Neural progenitor cell (in vitro differentiated cells): ENCODE measurements around the gene EPB41L4B. TPM values are rescaled to one million over a fixed set of nuclear protein-coding genes. Genes with fewer than 3 reads are reported as not detected.

Experiments used
- DNase-seq: peaks from one replicate; pipeline ENCODE4 v3.0.0-alpha.2; 2016; ENCODE audit warnings: low spot score
- H2AFZ ChIP-seq: fragments of 200-600 bp; sonication (generic); replicated peaks from 2 replicates; pipeline ENCODE4 v1.6.1; 2016; ENCODE audit warnings: antibody characterized with exemption
- H3F3A ChIP-seq: fragments of 200-600 bp; sonication (generic); 2 replicates; pipeline ENCODE4 v1.6.1; 2016; ENCODE audit warnings: antibody characterized with exemption, low read depth
- H3K27ac ChIP-seq: fragments of 200-600 bp; sonication (generic); 2 replicates; pipeline ENCODE4 v1.5.1; 2016; ENCODE audit warnings: mild to moderate bottlenecking
- H3K27me3 ChIP-seq: fragments of 200-600 bp; sonication (generic); 2 replicates; pipeline ENCODE4 v1.6.1; 2016; ENCODE audit warnings: mild to moderate bottlenecking, moderate library complexity
- H3K36me3 ChIP-seq: fragments of 200-600 bp; sonication (generic); 2 replicates; pipeline ENCODE4 v1.5.1; 2016
- H3K4me1 ChIP-seq: fragments of 200-600 bp; sonication (generic); 2 replicates; pipeline ENCODE4 v1.6.1; 2016; ENCODE audit warnings: mixed run types
- H3K4me2 ChIP-seq: fragments of 200-600 bp; sonication (generic); 2 replicates; pipeline ENCODE4 v1.6.1; 2016
- H3K4me3 ChIP-seq: fragments of 200-600 bp; sonication (generic); 2 replicates; pipeline ENCODE4 v1.5.1; 2016
- H3K79me2 ChIP-seq: fragments of 200-600 bp; sonication (generic); 2 replicates; pipeline ENCODE4 v1.6.1; 2016; ENCODE audit warnings: low read depth
- H3K9ac ChIP-seq: fragments of 200-600 bp; sonication (generic); 2 replicates; pipeline ENCODE4 v1.6.1; 2016
- H3K9me3 ChIP-seq: fragments of 200-600 bp; sonication (generic); 2 replicates; pipeline ENCODE4 v1.5.1; 2016; ENCODE audit warnings: low read depth
- H4K20me1 ChIP-seq: fragments of 200-600 bp; sonication (generic); 2 replicates; pipeline ENCODE4 v1.6.1; 2016; ENCODE audit warnings: low read depth
- H3K27ac Mint-ChIP-seq: 3 replicates; pipeline ENCODE4 v1.8.0; 2021; ENCODE audit warnings: mixed read lengths
- H3K27me3 Mint-ChIP-seq: 2 replicates; pipeline ENCODE4 v1.8.0; 2022; ENCODE audit warnings: low read depth, mild to moderate bottlenecking, inconsistent platforms, moderate library complexity, mixed read lengths; ENCODE audit not compliant: insufficient read depth
- H3K36me3 Mint-ChIP-seq: 3 replicates; pipeline ENCODE4 v1.8.0; 2021; ENCODE audit warnings: mixed read lengths
- H3K4me1 Mint-ChIP-seq: 3 replicates; pipeline ENCODE4 v1.8.0; 2021; ENCODE audit warnings: mixed read lengths
- H3K4me3 Mint-ChIP-seq: 3 replicates; pipeline ENCODE4 v1.8.0; 2021; ENCODE audit warnings: mild to moderate bottlenecking, moderate library complexity, mixed read lengths
- H3K9me3 Mint-ChIP-seq: 3 replicates; pipeline ENCODE4 v1.8.0; 2020; ENCODE audit warnings: mixed read lengths
- EZH2 ChIP-seq: fragments of 200-600 bp; sonication (generic); IDR thresholded peaks from 2 replicates; pipeline ENCODE4 v1.6.1; 2017; ENCODE audit warnings: antibody characterized with exemption, mild to moderate bottlenecking, moderate library complexity
- EZH2phosphoT487 ChIP-seq: fragments of 200-600 bp; sonication (generic); IDR thresholded peaks from 2 replicates; pipeline ENCODE4 v1.6.1; 2017; ENCODE audit warnings: antibody characterized with exemption
- total RNA-seq: library from RNA; depleted of rRNA; stranded (reverse); fragments of >200 nt; gene quantifications from 2 replicates; pipeline ENCODE4 v1.2.3, GENCODE V29; 2015; ENCODE audit warnings: low replicate concordance
- TF ChIP-seq, protein P1 (sequence below): fragments of 200-600 bp; sonication (generic); IDR thresholded peaks from 2 replicates; pipeline ENCODE4 v1.5.1; 2017; ENCODE audit warnings: antibody characterized with exemption, mild to moderate bottlenecking

Gene EPB41L4B
- total RNA-seq, 1 donor from 2014 or later, result 6.2 TPM

DNA sequence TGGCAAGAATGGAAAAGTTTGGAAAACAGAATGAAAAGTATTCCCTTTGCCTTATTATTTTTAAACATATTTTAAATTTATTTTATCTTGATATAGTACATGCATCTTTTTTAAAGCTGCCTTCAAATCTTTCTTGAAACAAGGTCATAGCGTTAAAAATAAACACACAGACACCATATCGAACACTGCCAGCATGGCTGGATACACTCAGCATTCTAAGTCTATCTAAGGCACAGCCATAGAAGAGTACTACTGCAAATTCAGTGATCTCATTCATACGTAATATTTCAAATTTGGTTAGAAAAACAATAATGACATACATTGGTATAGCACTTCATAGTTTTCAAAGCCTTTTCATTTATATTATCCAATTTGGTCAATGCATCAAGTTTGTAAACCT lies 57.5 kb downstream of the EPB41L4B start:
- Histone ChIP-seq H3K79me2 (no peaks in the 10 kb centered on the region), H3K9me3 (no peaks in the 10 kb centered on the region), H3K27ac (no peak overlapping the region), H3K4me2 (no peak overlapping the region), H3K4me3 (no peak overlapping the region), H3K4me1 (peaks cover 16% of the 10 kb centered on the region), H3K9ac (no peak overlapping the region), H3K36me3 (no peaks in the 10 kb centered on the region), H2AFZ (no peak overlapping the region), H3F3A (no peaks in the 10 kb centered on the region), H3K27me3 (no peaks in the 10 kb centered on the region), H4K20me1 (no peaks in the 10 kb centered on the region)
- Mint-ChIP-seq H3K36me3 (no peaks in the 10 kb centered on the region), H3K27me3 (no peaks in the 10 kb centered on the region), H3K4me1 (peaks cover 20% of the 10 kb centered on the region), H3K9me3 (peaks cover 7% of the 10 kb centered on the region), H3K27ac (no peak overlapping the region), H3K4me3 (no peak overlapping the region)
- no peak for DNase-seq
- TF ChIP-seq EZH2, result no peak

DNA sequence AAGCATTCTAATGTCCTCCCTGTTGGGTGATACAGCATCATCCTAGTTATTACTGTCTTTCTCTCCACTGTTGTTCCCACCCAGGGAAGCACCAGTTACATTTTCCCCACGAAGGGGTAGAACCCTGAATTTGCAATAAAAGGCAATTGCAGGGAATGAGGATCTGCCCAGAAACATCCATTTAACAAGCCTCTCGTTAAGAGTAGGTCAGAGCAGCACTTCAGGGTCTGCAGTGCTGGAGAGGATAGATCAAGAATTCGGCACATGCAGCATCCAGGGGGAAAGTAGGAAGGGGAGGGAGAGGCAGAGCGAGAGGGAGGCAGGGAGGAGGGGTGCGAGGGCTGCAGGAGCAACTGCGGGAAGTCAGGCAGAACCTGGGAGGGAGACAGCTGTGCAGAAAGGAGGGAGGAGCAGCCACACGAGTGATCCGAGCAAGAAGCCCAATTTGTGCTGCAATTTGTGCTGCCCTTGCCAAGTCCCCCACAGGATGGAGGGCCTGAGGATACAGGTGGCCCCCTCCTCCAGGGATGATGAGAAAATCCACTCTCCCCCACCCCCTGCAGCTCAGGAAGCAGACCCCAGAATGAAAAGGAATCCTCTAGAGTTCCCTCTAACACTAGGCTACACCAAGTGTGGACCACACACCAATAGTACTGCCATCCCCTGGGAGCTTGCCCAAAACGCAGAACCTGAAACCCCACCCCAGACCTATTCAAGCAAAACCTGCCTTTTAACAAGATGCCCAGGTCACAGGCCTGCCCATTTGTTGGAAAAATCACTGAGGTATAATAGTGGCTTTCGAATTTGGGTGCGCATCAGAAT lies 62.2 kb downstream of the EPB41L4B start:
- Histone ChIP-seq H3K4me3 (peak overlapping the region; percentile 11), H3K27ac (no peak overlapping the region), H2AFZ (no peak overlapping the region), H3K4me2 (peak overlapping the region; percentile 55), H3K79me2 (no peaks in the 10 kb centered on the region), H3F3A (no peaks in the 10 kb centered on the region), H3K27me3 (no peaks in the 10 kb centered on the region), H3K36me3 (no peaks in the 10 kb centered on the region), H4K20me1 (no peaks in the 10 kb centered on the region), H3K9ac (no peak overlapping the region), H3K4me1 (peaks cover 18% of the 10 kb centered on the region), H3K9me3 (no peaks in the 10 kb centered on the region)
- Mint-ChIP-seq H3K4me3 (no peak overlapping the region), H3K4me1 (peaks cover 24% of the 10 kb centered on the region), H3K27me3 (no peaks in the 10 kb centered on the region), H3K36me3 (no peaks in the 10 kb centered on the region), H3K27ac (no peak overlapping the region), H3K9me3 (no peaks in the 10 kb centered on the region)
- DNase-seq, result peak; percentile 76
- TF ChIP-seq EZH2phosphoT487 (no peak), EZH2 (no peak)
- TF ChIP-seq, protein P1, sequence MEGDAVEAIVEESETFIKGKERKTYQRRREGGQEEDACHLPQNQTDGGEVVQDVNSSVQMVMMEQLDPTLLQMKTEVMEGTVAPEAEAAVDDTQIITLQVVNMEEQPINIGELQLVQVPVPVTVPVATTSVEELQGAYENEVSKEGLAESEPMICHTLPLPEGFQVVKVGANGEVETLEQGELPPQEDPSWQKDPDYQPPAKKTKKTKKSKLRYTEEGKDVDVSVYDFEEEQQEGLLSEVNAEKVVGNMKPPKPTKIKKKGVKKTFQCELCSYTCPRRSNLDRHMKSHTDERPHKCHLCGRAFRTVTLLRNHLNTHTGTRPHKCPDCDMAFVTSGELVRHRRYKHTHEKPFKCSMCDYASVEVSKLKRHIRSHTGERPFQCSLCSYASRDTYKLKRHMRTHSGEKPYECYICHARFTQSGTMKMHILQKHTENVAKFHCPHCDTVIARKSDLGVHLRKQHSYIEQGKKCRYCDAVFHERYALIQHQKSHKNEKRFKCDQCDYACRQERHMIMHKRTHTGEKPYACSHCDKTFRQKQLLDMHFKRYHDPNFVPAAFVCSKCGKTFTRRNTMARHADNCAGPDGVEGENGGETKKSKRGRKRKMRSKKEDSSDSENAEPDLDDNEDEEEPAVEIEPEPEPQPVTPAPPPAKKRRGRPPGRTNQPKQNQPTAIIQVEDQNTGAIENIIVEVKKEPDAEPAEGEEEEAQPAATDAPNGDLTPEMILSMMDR, result no peak

GRCh38 chr9:109256336-109256735 lies 64.5 kb downstream of the EPB41L4B start:
- no peaks in the 10 kb centered on the region for H3K36me3 ChIP-seq
- DNase-seq, result no peak
- no peaks in the 10 kb centered on the region for H3K27me3 Mint-ChIP-seq
- no peaks in the 10 kb centered on the region for H3K27me3 ChIP-seq
- H3K9ac ChIP-seq, result no peak overlapping the region
- no peaks in the 10 kb centered on the region for H3F3A ChIP-seq
- no peaks in the 10 kb centered on the region for H3K36me3 Mint-ChIP-seq
- H2AFZ ChIP-seq, result no peak overlapping the region
- H3K27ac Mint-ChIP-seq, result peak overlapping the region; percentile 18
- H3K4me1 Mint-ChIP-seq, result peaks cover 34% of the 10 kb centered on the region
- no peak overlapping the region for H3K4me3 Mint-ChIP-seq
- H3K27ac ChIP-seq, result no peak overlapping the region
- H3K4me1 ChIP-seq, result peaks cover 18% of the 10 kb centered on the region
- no peaks in the 10 kb centered on the region for H3K9me3 ChIP-seq
- H4K20me1 ChIP-seq, result no peaks in the 10 kb centered on the region
- H3K4me2 ChIP-seq, result no peak overlapping the region
- no peak for TF ChIP-seq EZH2
- TF ChIP-seq, protein P1, result no peak
- TF ChIP-seq EZH2phosphoT487, result no peak
- no peaks in the 10 kb centered on the region for H3K79me2 ChIP-seq
- H3K9me3 Mint-ChIP-seq, result no peaks in the 10 kb centered on the region
- no peak overlapping the region for H3K4me3 ChIP-seq

- no peaks in the 10 kb centered on the region for H3K79me2 ChIP-seq
- DNase-seq, result no peak
- H3K27me3 Mint-ChIP-seq, result no peaks in the 10 kb centered on the region
- H3K9ac ChIP-seq, result no peak overlapping the region
- no peak overlapping the region for H3K4me3 Mint-ChIP-seq
- H3K36me3 Mint-ChIP-seq, result no peaks in the 10 kb centered on the region
- no peaks in the 10 kb centered on the region for H3F3A ChIP-seq
- no peak overlapping the region for H2AFZ ChIP-seq
- H3K4me1 ChIP-seq, result peaks cover 18% of the 10 kb centered on the region
- no peaks in the 10 kb centered on the region for H3K9me3 ChIP-seq
- no peaks in the 10 kb centered on the region for H3K9me3 Mint-ChIP-seq
- H3K27me3 ChIP-seq, result no peaks in the 10 kb centered on the region
- H3K36me3 ChIP-seq, result no peaks in the 10 kb centered on the region
- H3K4me1 Mint-ChIP-seq, result peaks cover 39% of the 10 kb centered on the region
- H3K27ac Mint-ChIP-seq, result no peak overlapping the region
- no peaks in the 10 kb centered on the region for H4K20me1 ChIP-seq
- TF ChIP-seq, protein P1, result no peak
- TF ChIP-seq EZH2phosphoT487 (no peak), EZH2 (no peak)
- no peak overlapping the region for H3K4me2 ChIP-seq
- H3K4me3 ChIP-seq, result no peak overlapping the region
- H3K27ac ChIP-seq, result no peak overlapping the region
Observed at GRCh38 chr9:109255394-109255793, 65.5 kb downstream of the EPB41L4B start.
